Retinal pigment epithelial cell (primary cell): ENCODE results near the gene ZIC1.

ENCODE experiments used
- DNase-seq: peaks from one replicate; pipeline ENCODE4 v3.0.0-alpha.2; 2010; ENCODE audit warnings: low read depth
- H3K4me3 ChIP-seq: 2 replicates; pipeline ENCODE4 v1.5.1; 2011; ENCODE audit warnings: mild to moderate bottlenecking, low read length, control low read depth, moderate library complexity
- TF ChIP-seq, protein P1 (sequence below): conservative IDR thresholded peaks from 2 replicates; pipeline ENCODE4 v1.5.1; 2011; ENCODE audit warnings: low read depth, low read length, control low read depth, inconsistent platforms

Gene ZIC1

DNA sequence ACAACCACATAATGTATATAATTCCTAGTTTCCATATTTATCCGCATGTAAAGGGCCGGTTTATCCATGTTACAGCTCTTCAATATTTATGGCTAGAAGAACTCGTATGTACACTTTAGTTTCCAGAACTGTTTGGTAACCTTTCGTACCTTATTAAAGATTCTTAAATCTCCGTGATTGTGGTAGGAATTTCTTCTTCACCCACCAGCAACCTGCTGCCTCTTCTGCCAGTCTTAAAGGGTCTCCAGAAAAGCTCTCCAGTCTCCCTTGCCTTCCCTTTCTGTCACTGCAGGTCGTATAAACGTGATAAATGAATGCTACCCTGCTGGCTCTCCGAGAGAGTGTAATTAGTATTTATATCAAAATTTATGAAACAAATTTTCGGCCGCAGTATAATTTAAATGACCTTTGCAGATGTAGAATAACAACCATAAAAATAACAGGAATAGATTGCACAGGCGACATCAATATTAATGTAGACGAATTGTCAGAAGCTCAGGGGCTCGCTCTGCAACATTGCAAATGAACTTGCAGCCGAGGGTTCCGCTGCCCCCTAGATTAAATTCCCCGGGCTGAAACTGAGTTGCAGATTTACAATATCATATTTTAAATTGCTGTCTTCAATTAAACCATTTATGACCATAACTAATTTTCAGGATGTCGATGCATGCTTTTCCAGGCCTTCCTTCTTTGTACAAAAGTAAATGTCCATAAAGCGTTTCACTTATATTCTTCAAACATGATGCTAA is 5.4 kb downstream of the ZIC1 start:
- no peak overlapping the region for H3K4me3 ChIP-seq
- TF ChIP-seq, protein P1, sequence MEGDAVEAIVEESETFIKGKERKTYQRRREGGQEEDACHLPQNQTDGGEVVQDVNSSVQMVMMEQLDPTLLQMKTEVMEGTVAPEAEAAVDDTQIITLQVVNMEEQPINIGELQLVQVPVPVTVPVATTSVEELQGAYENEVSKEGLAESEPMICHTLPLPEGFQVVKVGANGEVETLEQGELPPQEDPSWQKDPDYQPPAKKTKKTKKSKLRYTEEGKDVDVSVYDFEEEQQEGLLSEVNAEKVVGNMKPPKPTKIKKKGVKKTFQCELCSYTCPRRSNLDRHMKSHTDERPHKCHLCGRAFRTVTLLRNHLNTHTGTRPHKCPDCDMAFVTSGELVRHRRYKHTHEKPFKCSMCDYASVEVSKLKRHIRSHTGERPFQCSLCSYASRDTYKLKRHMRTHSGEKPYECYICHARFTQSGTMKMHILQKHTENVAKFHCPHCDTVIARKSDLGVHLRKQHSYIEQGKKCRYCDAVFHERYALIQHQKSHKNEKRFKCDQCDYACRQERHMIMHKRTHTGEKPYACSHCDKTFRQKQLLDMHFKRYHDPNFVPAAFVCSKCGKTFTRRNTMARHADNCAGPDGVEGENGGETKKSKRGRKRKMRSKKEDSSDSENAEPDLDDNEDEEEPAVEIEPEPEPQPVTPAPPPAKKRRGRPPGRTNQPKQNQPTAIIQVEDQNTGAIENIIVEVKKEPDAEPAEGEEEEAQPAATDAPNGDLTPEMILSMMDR: no peak
- no peak for DNase-seq

DNA sequence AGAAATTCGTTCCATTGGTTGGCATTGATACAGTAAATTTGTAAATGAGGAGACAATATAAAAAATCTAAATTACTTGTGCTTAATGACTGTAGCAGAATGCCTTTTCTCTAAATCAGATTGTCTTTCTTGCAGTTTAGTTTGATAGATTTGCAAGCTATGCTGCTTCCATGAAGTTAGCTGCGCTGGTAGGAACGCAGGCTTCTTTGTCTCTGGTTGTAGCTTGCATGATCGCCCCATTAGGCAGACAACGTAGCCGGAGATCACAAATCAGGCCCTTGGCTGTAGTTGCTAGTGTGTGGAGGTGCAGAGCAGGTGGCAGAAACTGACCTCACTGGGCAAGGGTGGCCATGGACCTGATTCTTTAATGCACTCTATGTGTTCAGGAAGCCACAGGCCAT is 6.1 kb downstream of the ZIC1 start:
- TF ChIP-seq, protein P1: no peak
- no peak overlapping the region for H3K4me3 ChIP-seq
- DNase-seq: no peak

DNA sequence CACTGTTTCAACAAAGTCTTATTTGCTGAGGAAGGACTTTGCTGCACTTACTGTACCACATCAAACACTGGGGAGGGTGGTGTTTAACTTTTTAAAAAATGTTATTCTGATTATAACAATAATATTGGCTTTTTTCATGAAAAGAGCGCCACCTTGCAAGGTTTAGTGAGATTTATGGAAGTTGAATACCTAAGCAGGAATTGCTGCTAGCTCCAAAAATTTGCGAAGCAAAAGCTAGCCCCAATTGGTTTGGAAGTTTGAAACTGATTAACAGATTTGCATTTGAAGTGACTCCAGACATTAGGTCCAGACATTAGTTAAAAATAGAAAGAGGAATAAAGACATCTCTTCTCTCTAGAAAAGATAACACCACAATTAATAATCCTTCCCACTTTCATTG is 6.7 kb downstream of the ZIC1 start:
- DNase-seq: no peak
- TF ChIP-seq, protein P1: peak; percentile 38
- H3K4me3 ChIP-seq: no peak overlapping the region

DNA sequence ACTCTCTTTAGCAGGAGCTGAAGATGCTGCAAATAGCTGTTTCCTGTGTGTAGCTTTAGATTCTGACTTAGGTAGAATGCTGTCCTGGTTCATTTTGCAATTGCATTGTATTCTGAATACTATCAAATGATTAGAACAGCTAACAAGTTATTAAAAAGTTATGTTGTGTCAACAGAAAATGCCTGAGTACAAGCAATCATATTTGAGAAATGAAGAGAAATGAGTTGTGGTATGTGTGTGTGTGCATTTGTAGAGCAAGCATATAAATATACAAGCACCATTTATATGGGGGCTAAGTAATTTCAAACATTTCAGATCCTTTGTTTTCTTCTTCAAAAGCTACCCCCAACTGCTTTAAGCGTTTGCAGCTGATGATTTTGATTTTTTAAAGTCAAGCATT is 7.8 kb downstream of the ZIC1 start:
- DNase-seq: no peak
- no peak overlapping the region for H3K4me3 ChIP-seq
- TF ChIP-seq, protein P1: no peak

DNA sequence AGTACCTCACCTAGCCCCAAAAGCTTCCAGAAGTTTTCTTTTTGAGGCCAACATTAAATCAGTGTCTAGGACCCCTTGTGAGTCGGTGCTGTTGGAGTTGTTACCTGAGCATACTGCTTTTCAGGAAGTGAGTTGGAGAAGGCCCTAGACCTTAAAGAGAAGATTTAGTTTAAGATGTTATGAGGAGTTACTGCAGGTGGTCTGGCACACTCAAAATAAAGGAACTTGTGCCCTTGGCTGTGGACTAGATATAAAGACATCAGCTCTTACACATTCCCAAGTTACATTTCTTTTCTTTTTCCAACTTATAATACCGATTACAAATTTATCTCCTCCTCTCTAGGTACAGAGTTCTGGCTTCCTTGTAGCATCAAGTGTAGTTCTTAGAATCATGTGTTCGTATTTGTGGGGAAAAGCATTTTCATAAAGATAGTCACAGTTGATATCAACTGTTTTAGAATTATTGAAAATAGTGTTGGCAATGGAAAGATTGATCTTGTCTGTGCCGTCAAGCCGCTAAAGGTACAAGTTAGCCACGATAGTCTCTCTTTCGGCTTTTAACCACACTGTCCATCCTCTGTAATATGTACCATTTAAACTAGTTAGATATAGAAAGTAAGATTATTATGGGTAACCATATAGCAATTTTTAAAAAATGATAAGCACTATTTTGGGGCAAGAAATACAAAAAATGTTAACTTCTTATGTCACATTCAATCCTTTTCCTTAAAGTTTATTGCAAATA is 8.6 kb downstream of the ZIC1 start:
- DNase-seq: no peak
- no peak overlapping the region for H3K4me3 ChIP-seq
- TF ChIP-seq, protein P1: no peak

DNA sequence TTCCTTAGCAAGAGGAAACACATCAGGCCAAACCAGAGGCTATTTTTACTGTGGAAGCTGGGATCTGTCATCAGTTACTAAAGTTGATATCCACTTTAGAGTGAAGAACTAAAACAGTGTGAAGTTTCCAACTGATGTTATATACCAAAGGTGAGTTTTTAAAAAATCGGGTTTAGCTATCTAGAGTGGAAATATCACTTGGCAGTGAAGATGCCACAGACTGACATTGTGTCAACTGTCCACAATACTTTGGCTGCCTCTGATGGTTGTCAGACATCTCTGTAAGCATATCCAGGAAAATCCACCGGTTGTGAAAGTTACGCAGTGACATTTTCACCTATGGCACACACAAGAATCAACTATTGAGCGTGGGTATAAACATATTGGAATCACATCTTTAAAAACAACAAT is 9.2 kb downstream of the ZIC1 start:
- no peak overlapping the region for H3K4me3 ChIP-seq
- TF ChIP-seq, protein P1: no peak
- no peak for DNase-seq
